ENCODE measurements around the gene TNFRSF14. TPM values are rescaled to one million over a fixed set of nuclear protein-coding genes. Genes with fewer than 3 reads are reported as not detected.

The TNFRSF14 gene
- total and polyA plus RNA-seq, 9 of the 15 experiments (the other 6 are each of a cell fraction or from before 2014, with no cell fraction given): 0.11 to 2.3 (median 0.68) TPM; not detected in 2

DNA sequence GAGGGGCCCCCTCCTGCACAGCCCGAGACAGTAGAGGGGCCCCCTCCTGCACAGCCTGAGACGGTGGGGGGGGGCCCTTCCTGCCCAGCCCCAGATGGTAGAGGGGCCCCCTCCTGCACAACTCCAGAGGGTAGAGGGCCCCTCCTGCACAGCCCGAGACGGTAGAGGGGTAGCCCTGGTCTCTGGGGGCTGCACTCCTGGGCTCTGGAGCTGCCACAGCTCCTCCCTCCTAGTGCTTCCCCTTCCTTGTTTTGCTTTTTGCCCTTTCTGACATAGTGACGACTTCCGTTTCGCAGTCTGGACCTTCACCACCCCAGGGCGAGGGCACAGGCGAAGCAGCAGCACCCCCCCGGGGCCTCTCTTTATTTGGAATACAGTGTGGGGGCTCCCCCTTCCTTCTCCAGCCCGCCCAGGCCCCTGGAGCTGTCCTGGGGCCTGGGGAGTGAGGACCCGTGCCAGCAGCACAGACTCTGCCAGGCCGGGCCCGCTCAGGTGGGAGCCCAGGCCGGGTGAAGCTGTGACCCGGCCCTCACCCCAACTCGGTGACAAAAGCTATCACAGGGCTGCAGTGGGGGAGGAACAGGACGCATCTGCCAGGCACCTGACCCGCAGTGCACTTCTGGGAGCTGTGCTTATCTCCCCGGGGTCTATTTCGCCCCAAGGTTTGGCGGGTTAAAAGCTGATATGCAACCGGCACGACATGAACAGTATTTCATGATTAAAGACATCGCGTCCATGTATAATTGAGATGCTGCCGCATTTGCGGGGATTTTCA lies 29.3 kb downstream of the TNFRSF14 start (continued):
- TF ChIP-seq ARID2 (IDR thresholded peaks at IDR 0.05) (no peak), ZNF766 (CRISPR knock-in tag; conservative IDR thresholded peaks at IDR 0.05) (0 out of 2 replicates have a peak, but pooled peaks have one; percentile 57), BCOR (IDR thresholded peaks at IDR 0.05) (peak; percentile 68; the same call in 1 of the 2 replicates), KAT2B (IDR thresholded peaks at IDR 0.05; ENCODE audit: low read depth, low read length) (no peak), SRSF1 (IDR thresholded peaks at IDR 0.05; ENCODE audit: low read depth, low read length) (no peak), MTA3 (IDR thresholded peaks at IDR 0.05; ENCODE audit: borderline replicate concordance) (peak; percentile 66), ZBED1 (IDR thresholded peaks at IDR 0.05) (0 out of 2 replicates have a peak, but pooled peaks have one; percentile 76), NFYB (IDR thresholded peaks at IDR 0.05; ENCODE audit: extremely low read depth, insufficient read length) (no peak), SIN3B (IDR thresholded peaks at IDR 0.05; ENCODE audit: low read depth) (peak; percentile 51; the same call in 1 of the 2 replicates), KAT7 (CRISPR knock-in tag; IDR thresholded peaks at IDR 0.05; ENCODE audit: borderline replicate concordance) (no peak), SPI1 (IDR thresholded peaks at IDR 0.05; ENCODE audit: borderline replicate concordance, low read depth, low read length) (peak; percentile 60; the same call in 1 of the 2 replicates), CHD2 (IDR thresholded peaks at IDR 0.05; ENCODE audit: low read depth, low read length) (no peak), PML (IDR thresholded peaks at IDR 0.05; ENCODE audit: low read length) (peak; percentile 65; the same call in 1 of the 2 replicates), NCOR1 (IDR thresholded peaks at IDR 0.05) (peak; percentile 93), U2AF1 (optimal IDR thresholded peaks at IDR 0.05; ENCODE audit: low read depth, low read length) (no peak), TEAD4 (IDR thresholded peaks at IDR 0.05; ENCODE audit: low read length) (peak; percentile 91), TEAD4 (CRISPR knock-in tag; IDR thresholded peaks at IDR 0.05; ENCODE audit: borderline replicate concordance) (no peak), NR3C1 (CRISPR knock-in tag; IDR thresholded peaks at IDR 0.05) (no peak)
- TF ChIP-seq, protein P1, sequence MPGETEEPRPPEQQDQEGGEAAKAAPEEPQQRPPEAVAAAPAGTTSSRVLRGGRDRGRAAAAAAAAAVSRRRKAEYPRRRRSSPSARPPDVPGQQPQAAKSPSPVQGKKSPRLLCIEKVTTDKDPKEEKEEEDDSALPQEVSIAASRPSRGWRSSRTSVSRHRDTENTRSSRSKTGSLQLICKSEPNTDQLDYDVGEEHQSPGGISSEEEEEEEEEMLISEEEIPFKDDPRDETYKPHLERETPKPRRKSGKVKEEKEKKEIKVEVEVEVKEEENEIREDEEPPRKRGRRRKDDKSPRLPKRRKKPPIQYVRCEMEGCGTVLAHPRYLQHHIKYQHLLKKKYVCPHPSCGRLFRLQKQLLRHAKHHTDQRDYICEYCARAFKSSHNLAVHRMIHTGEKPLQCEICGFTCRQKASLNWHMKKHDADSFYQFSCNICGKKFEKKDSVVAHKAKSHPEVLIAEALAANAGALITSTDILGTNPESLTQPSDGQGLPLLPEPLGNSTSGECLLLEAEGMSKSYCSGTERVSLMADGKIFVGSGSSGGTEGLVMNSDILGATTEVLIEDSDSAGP (CRISPR knock-in tag; IDR thresholded peaks at IDR 0.05): no peak
- TF ChIP-seq, protein P2, sequence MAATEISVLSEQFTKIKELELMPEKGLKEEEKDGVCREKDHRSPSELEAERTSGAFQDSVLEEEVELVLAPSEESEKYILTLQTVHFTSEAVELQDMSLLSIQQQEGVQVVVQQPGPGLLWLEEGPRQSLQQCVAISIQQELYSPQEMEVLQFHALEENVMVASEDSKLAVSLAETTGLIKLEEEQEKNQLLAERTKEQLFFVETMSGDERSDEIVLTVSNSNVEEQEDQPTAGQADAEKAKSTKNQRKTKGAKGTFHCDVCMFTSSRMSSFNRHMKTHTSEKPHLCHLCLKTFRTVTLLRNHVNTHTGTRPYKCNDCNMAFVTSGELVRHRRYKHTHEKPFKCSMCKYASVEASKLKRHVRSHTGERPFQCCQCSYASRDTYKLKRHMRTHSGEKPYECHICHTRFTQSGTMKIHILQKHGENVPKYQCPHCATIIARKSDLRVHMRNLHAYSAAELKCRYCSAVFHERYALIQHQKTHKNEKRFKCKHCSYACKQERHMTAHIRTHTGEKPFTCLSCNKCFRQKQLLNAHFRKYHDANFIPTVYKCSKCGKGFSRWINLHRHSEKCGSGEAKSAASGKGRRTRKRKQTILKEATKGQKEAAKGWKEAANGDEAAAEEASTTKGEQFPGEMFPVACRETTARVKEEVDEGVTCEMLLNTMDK (IDR thresholded peaks at IDR 0.05; ENCODE audit: borderline replicate concordance, insufficient read depth, low read depth, low read length, poor library complexity, severe bottlenecking): no peak
- TF ChIP-seq, protein P3, sequence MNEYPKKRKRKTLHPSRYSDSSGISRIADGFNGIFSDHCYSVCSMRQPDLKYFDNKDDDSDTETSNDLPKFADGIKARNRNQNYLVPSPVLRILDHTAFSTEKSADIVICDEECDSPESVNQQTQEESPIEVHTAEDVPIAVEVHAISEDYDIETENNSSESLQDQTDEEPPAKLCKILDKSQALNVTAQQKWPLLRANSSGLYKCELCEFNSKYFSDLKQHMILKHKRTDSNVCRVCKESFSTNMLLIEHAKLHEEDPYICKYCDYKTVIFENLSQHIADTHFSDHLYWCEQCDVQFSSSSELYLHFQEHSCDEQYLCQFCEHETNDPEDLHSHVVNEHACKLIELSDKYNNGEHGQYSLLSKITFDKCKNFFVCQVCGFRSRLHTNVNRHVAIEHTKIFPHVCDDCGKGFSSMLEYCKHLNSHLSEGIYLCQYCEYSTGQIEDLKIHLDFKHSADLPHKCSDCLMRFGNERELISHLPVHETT (CRISPR knock-in tag; conservative IDR thresholded peaks at IDR 0.05 in 1 of 2, IDR thresholded peaks at IDR 0.05 in 1 of 2): peak in 1 of 2 experiments; percentile 89; a peak in 2 of 4 replicates
- TF ChIP-seq, protein P4, sequence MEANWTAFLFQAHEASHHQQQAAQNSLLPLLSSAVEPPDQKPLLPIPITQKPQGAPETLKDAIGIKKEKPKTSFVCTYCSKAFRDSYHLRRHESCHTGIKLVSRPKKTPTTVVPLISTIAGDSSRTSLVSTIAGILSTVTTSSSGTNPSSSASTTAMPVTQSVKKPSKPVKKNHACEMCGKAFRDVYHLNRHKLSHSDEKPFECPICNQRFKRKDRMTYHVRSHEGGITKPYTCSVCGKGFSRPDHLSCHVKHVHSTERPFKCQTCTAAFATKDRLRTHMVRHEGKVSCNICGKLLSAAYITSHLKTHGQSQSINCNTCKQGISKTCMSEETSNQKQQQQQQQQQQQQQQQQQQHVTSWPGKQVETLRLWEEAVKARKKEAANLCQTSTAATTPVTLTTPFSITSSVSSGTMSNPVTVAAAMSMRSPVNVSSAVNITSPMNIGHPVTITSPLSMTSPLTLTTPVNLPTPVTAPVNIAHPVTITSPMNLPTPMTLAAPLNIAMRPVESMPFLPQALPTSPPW (CRISPR knock-in tag; IDR thresholded peaks at IDR 0.05): peak; percentile 71
